ENCODE measurements around the gene TNFAIP3. TPM values are rescaled to one million over a fixed set of nuclear protein-coding genes. Genes with fewer than 3 reads are reported as not detected.

TNFAIP3 gene
- total and polyA plus RNA-seq, 2 donors (not counting 3 experiments of a cell fraction or from before 2014, with no cell fraction given), result 4.0 to 8.6 TPM

DNA sequence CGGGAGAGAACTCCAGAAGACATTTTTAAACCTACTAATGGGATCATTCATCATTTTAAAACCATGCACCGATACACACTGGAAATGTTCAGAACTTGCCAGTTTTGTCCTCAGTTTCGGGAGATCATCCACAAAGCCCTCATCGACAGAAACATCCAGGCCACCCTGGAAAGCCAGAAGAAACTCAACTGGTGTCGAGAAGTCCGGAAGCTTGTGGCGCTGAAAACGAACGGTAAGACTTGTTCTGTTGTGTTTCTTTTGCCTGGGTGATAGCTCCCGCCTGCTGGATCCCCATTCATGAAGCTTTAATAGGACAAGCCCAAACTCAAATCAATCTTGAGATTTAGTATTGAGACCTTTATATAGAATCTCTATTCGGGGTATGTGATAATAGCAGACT, 4.2 kb downstream of the TNFAIP3 start:
- peak overlapping the region; percentile 87 for H3K4me2 ChIP-seq (ENCODE audit: insufficient read depth, low read length)
- dilution Hi-C loops (cut with MboI; ENCODE audit: extremely low pct_ligation_motif_present, low sequenced_read_pairs), result no loop called here
- no peaks in the 10 kb centered on the region for H4K20me1 ChIP-seq (replicated peaks; ENCODE audit: control insufficient read depth, extremely low read depth, insufficient read depth, low read length)
- H3K27me3 ChIP-seq (ENCODE audit: control insufficient read depth in 2 of 2, insufficient read depth in 2 of 2, low read length in 2 of 2), result no peaks in the 10 kb centered on the region
- H3K36me3 ChIP-seq (ENCODE audit: control insufficient read depth in 2 of 2, extremely low read depth in 1 of 2, insufficient read depth in 2 of 2, low read length in 2 of 2), result peaks cover 2 to 3% of the 10 kb centered on the region in 2 experiments
- TF ChIP-seq FOS (IDR thresholded peaks at IDR 0.05; ENCODE audit: borderline replicate concordance, insufficient read depth, low read length) (no peak), POLR2A (IDR thresholded peaks at IDR 0.05; ENCODE audit: low read depth, low read length) (no peak), POLR2AphosphoS5 (IDR thresholded peaks at IDR 0.05; ENCODE audit: insufficient read depth, low read depth, low read length) (no peak), MYC (IDR thresholded peaks at IDR 0.05; ENCODE audit: low read depth, low read length) (no peak), GATA2 (IDR thresholded peaks at IDR 0.05; ENCODE audit: insufficient read depth, insufficient read length, low read depth, low read length) (no peak), EZH2 (IDR thresholded peaks at IDR 0.05; ENCODE audit: borderline replicate concordance, low read depth, low read length, severe bottlenecking) (no peak), JUN (IDR thresholded peaks at IDR 0.05; ENCODE audit: borderline replicate concordance, insufficient read depth, insufficient read length, low read depth) (no peak)
- TF ChIP-seq, protein P1, sequence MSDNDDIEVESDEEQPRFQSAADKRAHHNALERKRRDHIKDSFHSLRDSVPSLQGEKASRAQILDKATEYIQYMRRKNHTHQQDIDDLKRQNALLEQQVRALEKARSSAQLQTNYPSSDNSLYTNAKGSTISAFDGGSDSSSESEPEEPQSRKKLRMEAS (IDR thresholded peaks at IDR 0.05; ENCODE audit: insufficient read depth, insufficient read length), result no peak
- TF ChIP-seq, protein P2, sequence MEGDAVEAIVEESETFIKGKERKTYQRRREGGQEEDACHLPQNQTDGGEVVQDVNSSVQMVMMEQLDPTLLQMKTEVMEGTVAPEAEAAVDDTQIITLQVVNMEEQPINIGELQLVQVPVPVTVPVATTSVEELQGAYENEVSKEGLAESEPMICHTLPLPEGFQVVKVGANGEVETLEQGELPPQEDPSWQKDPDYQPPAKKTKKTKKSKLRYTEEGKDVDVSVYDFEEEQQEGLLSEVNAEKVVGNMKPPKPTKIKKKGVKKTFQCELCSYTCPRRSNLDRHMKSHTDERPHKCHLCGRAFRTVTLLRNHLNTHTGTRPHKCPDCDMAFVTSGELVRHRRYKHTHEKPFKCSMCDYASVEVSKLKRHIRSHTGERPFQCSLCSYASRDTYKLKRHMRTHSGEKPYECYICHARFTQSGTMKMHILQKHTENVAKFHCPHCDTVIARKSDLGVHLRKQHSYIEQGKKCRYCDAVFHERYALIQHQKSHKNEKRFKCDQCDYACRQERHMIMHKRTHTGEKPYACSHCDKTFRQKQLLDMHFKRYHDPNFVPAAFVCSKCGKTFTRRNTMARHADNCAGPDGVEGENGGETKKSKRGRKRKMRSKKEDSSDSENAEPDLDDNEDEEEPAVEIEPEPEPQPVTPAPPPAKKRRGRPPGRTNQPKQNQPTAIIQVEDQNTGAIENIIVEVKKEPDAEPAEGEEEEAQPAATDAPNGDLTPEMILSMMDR (IDR thresholded peaks at IDR 0.05; ENCODE audit: extremely low read depth in 1 of 2, insufficient read depth in 1 of 2, low read depth in 1 of 2, low read length in 2 of 2), result no peak
- no peaks in the 10 kb centered on the region for H3K9me1 ChIP-seq (replicated peaks; ENCODE audit: control insufficient read depth, extremely low read depth, insufficient read depth, low read length)
- POLR2A ChIA-PET, result no interaction called here
- no peak overlapping the region for H3K9ac ChIP-seq (replicated peaks; ENCODE audit: extremely low read depth, insufficient read depth, low read length)
- DNase-seq (ENCODE audit: low read depth, low spot score), result no peak
- no peak overlapping the region for H3K27ac ChIP-seq (ENCODE audit: insufficient read depth, low read depth, low read length)
- no TSS peak for BruUV-seq (replicated peaks)
- peaks cover 44% of the 10 kb centered on the region for H3K4me1 ChIP-seq (ENCODE audit: control insufficient read depth, extremely low read depth, insufficient read depth, low read length)
- intact Hi-C loops (cut with micrococcal nuclease), result loop anchor here (5.0 kb wide), 3 partner anchors 36 to 236 kb away; partner anchors contain the start of gene PERP
- CTCF ChIA-PET, result interaction anchor here (1.0 to 8.4 kb wide), 13 partner anchors 22 to 172 kb away, joined by 3 to 111 read pairs (median 5); no protein-coding TSS in a partner anchor
- FAIRE-seq, result no peak
- no peak overlapping the region for H3K4me3 ChIP-seq (replicated peaks in 1 of 3; ENCODE audit: insufficient read depth in 1 of 3, low read depth in 1 of 3, low read length in 3 of 3)
- H2AFZ ChIP-seq (ENCODE audit: low read depth, low read length), result no peak overlapping the region
- no peaks in the 10 kb centered on the region for H3K9me3 ChIP-seq (replicated peaks; ENCODE audit: control insufficient read depth, insufficient read depth, low read length)
- no peaks in the 10 kb centered on the region for H3K79me2 ChIP-seq (ENCODE audit: control insufficient read depth, insufficient read depth, low read length)
